NCI-H82 treated with DMSO at 0.1 percent for 48 hours (cell line): ENCODE data around the gene SERPINE2.
A peak's percentile ranks its signal among the peaks of the same experiment; 100 is the strongest.

ENCODE experiments used
- DNase-seq: peaks from one replicate; lab custom pipeline; 2025; ENCODE audit not compliant: unreplicated experiment; lab: John Stamatoyannopoulos, UW

SERPINE2 gene

GRCh38 chr2:224046752-224047151 lies 7.7 kb upstream of the SERPINE2 start:
- no peak for DNase-seq

- DNase-seq: no peak
Observed at GRCh38 chr2:224042191-224042696, 3.2 kb upstream of the SERPINE2 start.

- no peak for DNase-seq
Observed at GRCh38 chr2:224041554-224041953, 2.5 kb upstream of the SERPINE2 start.

- no peak for DNase-seq
Observed at GRCh38 chr2:224040753-224041152, 1.7 kb upstream of the SERPINE2 start.

- DNase-seq: peak; percentile 19
Observed at GRCh38 chr2:224039770-224040440, 819 bp upstream of the SERPINE2 start.

- DNase-seq: no peak
Observed at GRCh38 chr2:224038830-224039079, 331 bp downstream of the SERPINE2 start.

GRCh38 chr2:224038049-224038829 lies 847 bp downstream of the SERPINE2 start:
- peak; percentile 25 for DNase-seq

GRCh38 chr2:224036731-224037361 lies 2.2 kb downstream of the SERPINE2 start:
- no peak for DNase-seq

- no peak for DNase-seq
Observed at GRCh38 chr2:224034017-224034416, 5.1 kb downstream of the SERPINE2 start.

GRCh38 chr2:224033601-224034000 lies 5.5 kb downstream of the SERPINE2 start:
- no peak for DNase-seq

GRCh38 chr2:224032283-224032682 lies 6.8 kb downstream of the SERPINE2 start:
- no peak for DNase-seq

- DNase-seq: no peak
Observed at GRCh38 chr2:224031358-224031970, 7.6 kb downstream of the SERPINE2 start.

GRCh38 chr2:224030786-224031185 lies 8.3 kb downstream of the SERPINE2 start:
- DNase-seq: no peak

GRCh38 chr2:224029876-224030275 lies 9.2 kb downstream of the SERPINE2 start:
- DNase-seq: no peak

- no peak for DNase-seq
Observed at GRCh38 chr2:224027931-224028330, 11.2 kb downstream of the SERPINE2 start.

- peak; percentile 39 for DNase-seq
Observed at GRCh38 chr2:224027070-224027469, 12.0 kb downstream of the SERPINE2 start.

- no peak for DNase-seq
Observed at GRCh38 chr2:224025874-224026273, 13.2 kb downstream of the SERPINE2 start.

GRCh38 chr2:224024270-224024669 lies 14.8 kb downstream of the SERPINE2 start:
- DNase-seq: peak; percentile 8

GRCh38 chr2:224023188-224023587 lies 15.9 kb downstream of the SERPINE2 start:
- DNase-seq: no peak

- DNase-seq: no peak
Observed at GRCh38 chr2:224022486-224022885, 16.6 kb downstream of the SERPINE2 start.

GRCh38 chr2:224020523-224020922 lies 18.6 kb downstream of the SERPINE2 start:
- no peak for DNase-seq

- peak; percentile 64 for DNase-seq
Observed at GRCh38 chr2:224017957-224018356, 21.1 kb downstream of the SERPINE2 start.
